ENCODE data around the gene GPR132. TPM values are rescaled to one million over a fixed set of nuclear protein-coding genes. Genes with fewer than 3 reads are reported as not detected.

The GPR132 gene
- total RNA-seq, 1 experiment from 2014 or later, result 0.10 TPM

DNA sequence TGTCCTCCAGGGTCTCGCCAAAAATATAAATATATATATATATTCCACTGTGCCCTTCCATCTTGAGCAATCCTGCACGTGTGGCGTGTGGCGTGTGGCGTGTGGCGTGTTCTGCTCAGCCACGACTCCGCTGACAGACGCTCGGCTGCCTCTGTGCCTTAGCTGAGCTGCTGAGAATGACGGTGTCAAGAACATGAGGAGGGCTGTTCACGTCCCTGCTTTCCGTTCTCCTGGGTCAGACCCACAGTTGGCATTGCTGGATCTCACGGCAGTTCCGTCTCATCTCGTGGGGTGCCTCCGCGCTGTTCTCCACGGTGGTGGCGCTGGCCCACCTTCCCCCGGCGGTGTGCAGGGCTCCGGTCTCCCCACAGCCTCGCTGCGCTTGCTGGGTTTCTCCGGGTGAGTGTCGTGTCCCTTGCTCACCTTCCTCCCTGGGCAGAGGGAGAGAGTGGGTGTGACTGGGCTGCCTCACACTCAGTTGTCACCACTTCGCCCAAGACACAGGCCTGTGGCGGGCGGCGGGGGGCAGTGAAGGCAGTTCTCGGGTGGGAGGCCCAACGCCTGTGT lies 9.4 kb downstream of the GPR132 start:
- ChIA-PET CTCF (no interaction called here), RAD21 (ENCODE audit: low non-redundant PET in 1 of 2, low total read pairs in 2 of 2, uncharacterized antibody in 2 of 2, unreplicated experiment in 2 of 2) (no interaction called here), POLR2A (no interaction called here)
- Histone ChIP-seq H3K36me3 (ENCODE audit: control insufficient read depth in 1 of 2, insufficient read depth in 2 of 2, low read length in 2 of 2) (no peaks in the 10 kb centered on the region), H3K4me3 (replicated peaks in 1 of 2; ENCODE audit: low read depth in 1 of 2, low read length in 2 of 2) (no peak overlapping the region), H3K9me3 (ENCODE audit: control insufficient read depth in 1 of 2, insufficient read depth in 1 of 2, low read depth in 1 of 2, low read length in 2 of 2) (no peaks in the 10 kb centered on the region), H4K20me1 (ENCODE audit: insufficient read depth) (no peaks in the 10 kb centered on the region), H3K4me1 (ENCODE audit: control insufficient read depth in 1 of 2, insufficient read depth in 2 of 2, low read length in 2 of 2) (peaks cover under 1 to 5% of the 10 kb centered on the region in 2 experiments; a peak in 3 of 4 replicates), H3K4me2 (ENCODE audit: low read length) (no peak overlapping the region), H3K79me2 (ENCODE audit: insufficient read depth, low read length) (no peaks in the 10 kb centered on the region), H3K27me3 (ENCODE audit: insufficient read depth, low read length) (no peaks in the 10 kb centered on the region), H3K27ac (ENCODE audit: low read depth, low read length) (no peak overlapping the region), H3K9ac (ENCODE audit: low read length) (no peak overlapping the region), H2AFZ (ENCODE audit: low read depth, low read length, poor library complexity, severe bottlenecking) (no peak overlapping the region), H3K9me2 (ENCODE audit: insufficient read depth) (no peaks in the 10 kb centered on the region)
- BruUV-seq (replicated peaks), result no TSS peak
- DNase-seq (ENCODE audit: low read depth, low spot score) (no peak), ATAC-seq (no peak)
- intact Hi-C loops (cut with micrococcal nuclease), result no loop called here
- no peak for TF ChIP-seq JUND (IDR thresholded peaks at IDR 0.05)

DNA sequence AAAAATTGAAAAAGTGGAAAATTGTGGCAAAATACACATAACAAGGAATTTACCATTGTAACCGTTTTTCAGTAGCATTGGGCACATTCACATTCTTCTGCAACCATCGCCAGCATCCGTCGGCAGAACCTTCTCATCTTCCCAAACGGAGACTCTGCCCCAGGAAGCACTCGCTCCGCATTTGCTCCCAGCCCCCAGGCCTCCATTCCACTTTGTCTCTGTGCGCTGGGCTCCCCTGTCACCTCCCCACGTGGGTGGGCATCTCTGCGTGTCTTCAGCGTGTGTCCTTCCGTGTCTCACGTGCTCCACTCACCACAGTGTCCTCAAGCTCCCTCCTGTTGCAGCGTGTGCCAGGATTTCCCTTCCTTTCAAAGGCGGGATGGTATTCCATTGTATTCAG lies 9.9 kb downstream of the GPR132 start:
- CTCF ChIA-PET, result no interaction called here
- Histone ChIP-seq H3K4me1 (ENCODE audit: control insufficient read depth in 1 of 2, insufficient read depth in 2 of 2, low read length in 2 of 2) (peaks cover 5 to 10% of the 10 kb centered on the region in 2 experiments), H3K27me3 (ENCODE audit: insufficient read depth, low read length) (no peaks in the 10 kb centered on the region), H3K79me2 (ENCODE audit: insufficient read depth, low read length) (no peaks in the 10 kb centered on the region), H3K9ac (ENCODE audit: low read length) (no peak overlapping the region), H4K20me1 (ENCODE audit: insufficient read depth) (no peaks in the 10 kb centered on the region), H3K27ac (ENCODE audit: low read depth, low read length) (no peak overlapping the region), H2AFZ (ENCODE audit: low read depth, low read length, poor library complexity, severe bottlenecking) (no peak overlapping the region), H3K36me3 (ENCODE audit: control insufficient read depth in 1 of 2, insufficient read depth in 2 of 2, low read length in 2 of 2) (no peaks in the 10 kb centered on the region), H3K9me2 (ENCODE audit: insufficient read depth) (no peaks in the 10 kb centered on the region), H3K4me3 (replicated peaks in 1 of 2; ENCODE audit: low read depth in 1 of 2, low read length in 2 of 2) (no peak overlapping the region), H3K4me2 (ENCODE audit: low read length) (no peak overlapping the region), H3K9me3 (ENCODE audit: control insufficient read depth in 1 of 2, insufficient read depth in 1 of 2, low read depth in 1 of 2, low read length in 2 of 2) (no peaks in the 10 kb centered on the region)
- DNase-seq (ENCODE audit: low read depth, low spot score) (no peak), ATAC-seq (no peak)
- intact Hi-C loops (cut with micrococcal nuclease), result no loop called here
- POLR2A ChIA-PET, result no interaction called here
- RAD21 ChIA-PET (ENCODE audit: low non-redundant PET in 1 of 2, low total read pairs in 2 of 2, uncharacterized antibody in 2 of 2, unreplicated experiment in 2 of 2), result no interaction called here
- TF ChIP-seq, protein P1, sequence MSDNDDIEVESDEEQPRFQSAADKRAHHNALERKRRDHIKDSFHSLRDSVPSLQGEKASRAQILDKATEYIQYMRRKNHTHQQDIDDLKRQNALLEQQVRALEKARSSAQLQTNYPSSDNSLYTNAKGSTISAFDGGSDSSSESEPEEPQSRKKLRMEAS (IDR thresholded peaks at IDR 0.05), result no peak
- TF ChIP-seq TCF7L2 (IDR thresholded peaks at IDR 0.05; ENCODE audit: borderline replicate concordance, extremely low read depth, insufficient read depth, insufficient read length) (no peak), YY1 (IDR thresholded peaks at IDR 0.05; ENCODE audit: extremely low read depth, insufficient replicate concordance, low read depth, low read length) (no peak), RAD21 (IDR thresholded peaks at IDR 0.05; ENCODE audit: low read depth) (no peak), POLR2AphosphoS5 (IDR thresholded peaks at IDR 0.05; ENCODE audit: low read depth, low read length) (no peak)
- TF ChIP-seq, protein P2, sequence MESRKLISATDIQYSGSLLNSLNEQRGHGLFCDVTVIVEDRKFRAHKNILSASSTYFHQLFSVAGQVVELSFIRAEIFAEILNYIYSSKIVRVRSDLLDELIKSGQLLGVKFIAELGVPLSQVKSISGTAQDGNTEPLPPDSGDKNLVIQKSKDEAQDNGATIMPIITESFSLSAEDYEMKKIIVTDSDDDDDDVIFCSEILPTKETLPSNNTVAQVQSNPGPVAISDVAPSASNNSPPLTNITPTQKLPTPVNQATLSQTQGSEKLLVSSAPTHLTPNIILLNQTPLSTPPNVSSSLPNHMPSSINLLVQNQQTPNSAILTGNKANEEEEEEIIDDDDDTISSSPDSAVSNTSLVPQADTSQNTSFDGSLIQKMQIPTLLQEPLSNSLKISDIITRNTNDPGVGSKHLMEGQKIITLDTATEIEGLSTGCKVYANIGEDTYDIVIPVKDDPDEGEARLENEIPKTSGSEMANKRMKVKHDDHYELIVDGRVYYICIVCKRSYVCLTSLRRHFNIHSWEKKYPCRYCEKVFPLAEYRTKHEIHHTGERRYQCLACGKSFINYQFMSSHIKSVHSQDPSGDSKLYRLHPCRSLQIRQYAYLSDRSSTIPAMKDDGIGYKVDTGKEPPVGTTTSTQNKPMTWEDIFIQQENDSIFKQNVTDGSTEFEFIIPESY (IDR thresholded peaks at IDR 0.05; ENCODE audit: extremely low read depth, insufficient replicate concordance, low read length), result no peak
- BruUV-seq (replicated peaks), result no TSS peak
